Activated CD8-positive, alpha-beta memory T cell treated with anti-CD3 and anti-CD28 coated beads, Interleukin-2, amount 50 U/mL, for 48 hours (primary cell): ENCODE data around the gene SLC16A4.
"Not testable (repeated sequence)": the region's sequence is repeated elsewhere in the genome, so short reads cannot be mapped to it uniquely, and the experiment has no call there.

Source experiments
- DNase-seq: peaks from one replicate; pipeline ENCODE4 v3.0.0-alpha.2; 2020

Gene SLC16A4

GRCh38 chr1:110407260-110408210 lies 16.7 kb upstream of the SLC16A4 start, which contains the start of gene LAMTOR5:
TSS of gene LAMTOR5 (minus strand) at chr1:110407694. CDS start at chr1:110407620, 74 bp downstream.
- peak; percentile 94 for DNase-seq

- DNase-seq: not testable (repeated sequence)
These were observed 15.6 kb upstream of the SLC16A4 start for GRCh38 chr1:110406407-110406806.

GRCh38 chr1:110404401-110404800 lies 13.6 kb upstream of the SLC16A4 start:
- no peak for DNase-seq

GRCh38 chr1:110403805-110404204 lies 13.0 kb upstream of the SLC16A4 start:
- no peak for DNase-seq

- DNase-seq: not testable (repeated sequence)
These were observed 5.6 kb upstream of the SLC16A4 start for GRCh38 chr1:110396259-110396958.

GRCh38 chr1:110394493-110394820 lies 3.6 kb upstream of the SLC16A4 start:
- DNase-seq: no peak

- no peak for DNase-seq
These were observed 3.1 kb upstream of the SLC16A4 start for GRCh38 chr1:110393691-110394492.

GRCh38 chr1:110393286-110393685 lies 2.5 kb upstream of the SLC16A4 start:
- DNase-seq: no peak

- DNase-seq: no peak
These were observed 730 bp downstream of the SLC16A4 start for GRCh38 chr1:110390096-110390495.

- DNase-seq: no peak
These were observed 3.6 kb downstream of the SLC16A4 start for GRCh38 chr1:110387048-110387754.

- no peak for DNase-seq
These were observed 5.5 kb downstream of the SLC16A4 start for GRCh38 chr1:110385369-110385768.

GRCh38 chr1:110384581-110385321 lies 6.1 kb downstream of the SLC16A4 start:
- no peak for DNase-seq

- no peak for DNase-seq
These were observed 7.4 kb downstream of the SLC16A4 start for GRCh38 chr1:110383251-110383990.

GRCh38 chr1:110380672-110381283 lies 10.0 kb downstream of the SLC16A4 start:
- no peak for DNase-seq

GRCh38 chr1:110375490-110375889 lies 15.3 kb downstream of the SLC16A4 start:
- no peak for DNase-seq

GRCh38 chr1:110370827-110371226 lies 20.0 kb downstream of the SLC16A4 start:
- no peak for DNase-seq

GRCh38 chr1:110364221-110364620 lies 26.6 kb downstream of the SLC16A4 start:
- DNase-seq: no peak

- DNase-seq: no peak
These were observed 29.0 kb downstream of the SLC16A4 start for GRCh38 chr1:110361856-110362255.

- no peak for DNase-seq
These were observed 30.4 kb downstream of the SLC16A4 start for GRCh38 chr1:110360431-110360830.

- DNase-seq: no peak
These were observed 34.4 kb downstream of the SLC16A4 start for GRCh38 chr1:110356379-110356778.

GRCh38 chr1:110355321-110355720 lies 35.5 kb downstream of the SLC16A4 start:
- DNase-seq: no peak
